Erythroblast (primary cell): ENCODE measurements around the gene ASCL1.

Experiments
- GATA1 ChIP-seq: IDR thresholded peaks from 2 replicates; pipeline ENCODE4 v1.6.1; 2011; ENCODE audit warnings: low read depth, mild to moderate bottlenecking, control low read depth, low read length, moderate library complexity
- POLR2A ChIP-seq: IDR thresholded peaks from 2 replicates; pipeline ENCODE4 v1.6.1; 2011; ENCODE audit warnings: mild to moderate bottlenecking, low read length

DNA sequence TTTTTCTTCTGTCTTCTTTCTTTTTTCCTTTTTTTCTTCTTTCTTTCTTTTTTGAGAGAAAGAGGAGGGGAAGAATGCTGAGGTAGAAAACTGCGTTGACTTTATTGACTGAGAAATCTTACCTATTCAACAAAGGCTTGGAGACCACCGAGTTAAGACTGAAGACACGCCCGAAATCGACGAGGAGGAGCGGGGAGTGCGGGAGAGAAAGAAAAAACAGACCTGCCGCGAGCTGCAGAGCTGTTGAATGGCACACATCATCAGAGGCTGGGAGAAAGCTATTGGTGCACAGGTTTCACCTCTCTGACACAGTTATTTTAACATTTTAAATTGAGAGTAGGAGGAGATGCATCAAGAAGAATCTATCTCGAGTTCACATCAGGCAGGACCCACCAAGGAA lies 5.1 kb downstream of the ASCL1 start:
- no peak for TF ChIP-seq POLR2A
- TF ChIP-seq GATA1 = no peak
